G401.6 (cell line): ENCODE results near the gene LTBP4.

Experiments used
- FAIRE-seq: peaks from 2 replicates; lab custom pipeline; 2012; peaks lifted over from hg19 to GRCh38; lab: Jason Lieb, UNC

Gene LTBP4

GRCh38 chr19:40666803-40667438 lies 65.8 kb downstream of the LTBP4 start:
- no peak for FAIRE-seq

GRCh38 chr19:40667602-40668001 lies 66.4 kb downstream of the LTBP4 start:
- no peak for FAIRE-seq

- no peak for FAIRE-seq
Measured at GRCh38 chr19:40668991-40669614, 67.9 kb downstream of the LTBP4 start.

- no peak for FAIRE-seq
Measured at GRCh38 chr19:40671404-40671803, 70.2 kb downstream of the LTBP4 start.

GRCh38 chr19:40672038-40672437 lies 70.9 kb downstream of the LTBP4 start:
- FAIRE-seq = no peak

GRCh38 chr19:40672573-40673299 lies 71.6 kb downstream of the LTBP4 start:
- FAIRE-seq = no peak

GRCh38 chr19:40673397-40673796 lies 72.2 kb downstream of the LTBP4 start:
- FAIRE-seq = no peak

GRCh38 chr19:40674291-40674690 lies 73.1 kb downstream of the LTBP4 start:
- no peak for FAIRE-seq

- no peak for FAIRE-seq
Measured at GRCh38 chr19:40677156-40677555, 76.0 kb downstream of the LTBP4 start.
